Stimulated activated CD8-positive, alpha-beta memory T cell treated with anti-CD3 and anti-CD28 coated beads, Interleukin-15, amount 100 ng/mL, for 1 hour (primary cell): ENCODE data around the gene CCT7.

Source experiments
- DNase-seq: peaks from one replicate; pipeline ENCODE4 v3.0.0-alpha.2; 2020; ENCODE audit warnings: low read depth

The CCT7 gene

GRCh38 chr2:73268830-73269685, 35.0 kb downstream of the CCT7 start:
- peak; percentile 47 for DNase-seq

- no peak for DNase-seq
Observed at GRCh38 chr2:73269686-73270465, 35.8 kb downstream of the CCT7 start.

GRCh38 chr2:73272270-73272669, 38.2 kb downstream of the CCT7 start:
- no peak for DNase-seq

GRCh38 chr2:73279852-73280251, 45.7 kb downstream of the CCT7 start:
- DNase-seq, result no peak

GRCh38 chr2:73281244-73281643, 47.1 kb downstream of the CCT7 start:
- DNase-seq, result no peak

- DNase-seq, result no peak
Observed at GRCh38 chr2:73282924-73283544, 48.9 kb downstream of the CCT7 start.

- DNase-seq, result no peak
Observed at GRCh38 chr2:73283545-73284295, 49.6 kb downstream of the CCT7 start.

- peak; percentile 33 for DNase-seq
Observed at GRCh38 chr2:73284296-73285158, 50.4 kb downstream of the CCT7 start, which contains the start of gene FBXO41. TSS of gene FBXO41 (minus strand) at chr2:73284478. CDS start at chr2:73269630, 14,848 bp downstream.

GRCh38 chr2:73285159-73285739, 51.1 kb downstream of the CCT7 start:
- DNase-seq, result no peak

- DNase-seq, result no peak
Observed at GRCh38 chr2:73286134-73286655, 52.1 kb downstream of the CCT7 start.

GRCh38 chr2:73289304-73289703, 55.2 kb downstream of the CCT7 start:
- DNase-seq, result no peak

GRCh38 chr2:73290049-73290839, 56.1 kb downstream of the CCT7 start:
- peak; percentile 27 for DNase-seq

- DNase-seq, result no peak
Observed at GRCh38 chr2:73291093-73291460, 57.0 kb downstream of the CCT7 start.

- DNase-seq, result no peak
Observed at GRCh38 chr2:73291461-73292315, 57.6 kb downstream of the CCT7 start.

- no peak for DNase-seq
Observed at GRCh38 chr2:73292316-73292905, 58.3 kb downstream of the CCT7 start.

- DNase-seq, result no peak
Observed at GRCh38 chr2:73292906-73293533, 58.9 kb downstream of the CCT7 start.

- peak; percentile 78 for DNase-seq
Observed at GRCh38 chr2:73293534-73294171, 59.5 kb downstream of the CCT7 start, which contains the start of gene EGR4. TSS of gene EGR4 (minus strand) at chr2:73293548. CDS start at chr2:73293317, 231 bp downstream.
